HAP-1 (cell line): ENCODE results near the gene TUBA4B.
"Not testable (repeated sequence)": the region's sequence is repeated elsewhere in the genome, so short reads cannot be mapped to it uniquely, and the experiment has no call there.

Source experiments
- DNase-seq, 2 experiments: peaks; one replicate each; pipeline ENCODE4 v3.0.0-alpha.2; 2016 to 2020; ENCODE audit warnings: low spot score in 2 of 2
- H3K27me3 ChIP-seq: fragments of 250-450 bp; sonication (Bioruptor Pico); 2 replicates; pipeline ENCODE4 v1.5.1; 2020; ENCODE audit warnings: low read depth, mild to moderate bottlenecking, moderate library complexity
- H3K36me3 ChIP-seq: fragments of 250-450 bp; sonication (Bioruptor Pico); replicated peaks from 2 replicates; pipeline ENCODE4 v1.5.1; 2020; ENCODE audit warnings: mild to moderate bottlenecking
- H3K4me1 ChIP-seq: fragments of 250-450 bp; sonication (Bioruptor Pico); 2 replicates; pipeline ENCODE4 v1.5.1; 2020; ENCODE audit warnings: mild to moderate bottlenecking
- H3K4me3 ChIP-seq: fragments of 250-450 bp; sonication (Bioruptor Pico); 2 replicates; pipeline ENCODE4 v1.5.1; 2020; ENCODE audit warnings: mild to moderate bottlenecking, moderate library complexity
- H3K9me3 ChIP-seq: fragments of 250-450 bp; sonication (Bioruptor Pico); 2 replicates; pipeline ENCODE4 v1.5.1; 2020; ENCODE audit warnings: mild to moderate bottlenecking, moderate library complexity
- in situ Hi-C: fragments of 300-500 bp; cut with MboI; formaldehyde crosslinking; loops from 3 replicates; pipeline ENCODE4 v1.14.3; 2020; ENCODE audit warnings: low sequenced_read_pairs, inconsistent platforms, mixed read lengths

TUBA4B gene

GRCh38 chr2:219304223-219304622, 51.2 kb downstream of the TUBA4B start:
- Histone ChIP-seq H3K4me1 (no peaks in the 10 kb centered on the region), H3K4me3 (no peak overlapping the region), H3K9me3 (no peaks in the 10 kb centered on the region), H3K27me3 (peaks cover 50% of the 10 kb centered on the region), H3K36me3 (no peaks in the 10 kb centered on the region)
- in situ Hi-C loops = no loop called here
- no peak for DNase-seq

GRCh38 chr2:219306047-219306446, 53.0 kb downstream of the TUBA4B start:
- Histone ChIP-seq H3K4me1 (no peaks in the 10 kb centered on the region), H3K27me3 (peaks cover 41% of the 10 kb centered on the region), H3K4me3 (no peak overlapping the region), H3K36me3 (no peaks in the 10 kb centered on the region), H3K9me3 (no peaks in the 10 kb centered on the region; the same call in 1 of the 2 replicates)
- in situ Hi-C loops = no loop called here
- no peak for DNase-seq

DNA sequence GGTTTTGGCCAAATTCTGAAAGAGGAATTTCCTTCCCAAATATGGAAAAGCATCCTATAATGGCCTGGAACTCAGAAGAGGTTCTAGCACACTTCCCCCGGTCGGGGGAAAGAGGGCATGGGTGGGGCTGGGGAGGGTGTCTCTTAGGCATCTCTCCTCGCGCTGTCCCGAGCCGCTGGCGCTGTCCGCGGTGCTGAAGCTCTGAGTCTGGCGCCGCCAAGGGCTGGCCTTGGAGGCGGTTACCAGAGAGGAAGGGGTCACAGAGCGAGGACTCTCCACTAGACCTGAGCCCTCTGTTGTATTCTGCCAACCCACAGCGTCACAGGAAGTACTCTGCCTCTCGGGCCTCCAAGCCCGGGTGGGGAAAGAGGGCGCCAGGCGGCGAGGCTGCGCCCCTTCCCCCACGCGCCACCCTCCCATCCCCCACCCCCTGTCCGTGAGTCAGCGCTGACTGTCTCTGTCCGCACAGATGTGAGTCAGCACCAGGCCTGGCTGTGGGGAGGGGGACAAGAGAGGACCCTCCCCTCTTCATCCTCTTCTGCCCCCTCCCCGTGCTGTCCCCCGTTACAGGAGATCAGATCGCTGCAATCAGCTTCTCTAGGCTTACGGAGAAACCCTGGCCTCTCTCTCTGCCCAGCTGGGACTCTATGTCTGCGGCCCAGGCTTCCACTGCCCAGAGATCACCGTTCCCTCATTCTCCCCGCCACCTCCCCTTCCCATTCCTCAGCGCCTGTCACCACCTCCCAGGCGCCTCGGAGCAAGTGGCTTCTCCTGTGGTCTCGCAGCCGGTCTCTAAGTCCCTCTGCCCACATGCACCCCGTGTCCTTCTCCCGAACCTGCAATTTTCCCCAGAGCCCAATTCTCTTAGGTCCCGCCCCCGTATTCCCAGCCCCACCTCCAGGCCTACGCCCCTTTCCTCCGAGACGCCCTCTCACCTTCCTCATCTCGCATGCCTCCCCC, 55.4 kb downstream of the TUBA4B start:
- Histone ChIP-seq H3K4me1 (no peaks in the 10 kb centered on the region), H3K4me3 (no peak overlapping the region), H3K27me3 (peaks cover 18% of the 10 kb centered on the region), H3K9me3 (no peaks in the 10 kb centered on the region; the same call in 1 of the 2 replicates), H3K36me3 (no peaks in the 10 kb centered on the region)
- peak; percentile 13 to 86 for DNase-seq
- in situ Hi-C loops = no loop called here

DNA sequence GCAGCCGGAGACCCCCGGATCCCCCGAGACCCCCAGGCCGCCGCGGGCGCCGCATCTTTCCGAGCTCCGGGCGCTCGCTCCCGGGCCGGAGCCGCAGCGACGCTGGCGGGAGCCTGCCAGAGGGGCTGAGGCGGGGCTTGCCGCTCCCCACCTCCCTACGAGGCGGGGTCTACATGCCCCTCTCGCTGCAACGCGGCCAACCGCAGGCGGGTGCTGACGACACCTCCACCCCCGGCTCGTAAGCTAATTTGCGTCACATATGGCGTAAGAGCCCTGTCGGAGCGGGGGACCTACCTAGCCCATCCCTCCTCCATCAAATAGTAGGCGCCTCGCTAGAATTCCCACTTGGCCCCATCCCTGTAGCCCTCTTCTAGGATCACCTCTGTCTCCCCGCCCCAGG, 56.2 kb downstream of the TUBA4B start, which contains the start of gene PTPRN:
TSS of gene PTPRN (minus strand) at position 124 of the 400 bp plus-strand sequence. CDS start at position 55, 69 bp downstream.
- DNase-seq = no peak
- Histone ChIP-seq H3K4me1 (no peaks in the 10 kb centered on the region), H3K27me3 (peaks cover 15% of the 10 kb centered on the region), H3K36me3 (no peaks in the 10 kb centered on the region), H3K9me3 (no peaks in the 10 kb centered on the region; the same call in 1 of the 2 replicates), H3K4me3 (no peak within 1 kb of the TSS)
- in situ Hi-C loops = no loop called here

GRCh38 chr2:219312683-219313263, 59.7 kb downstream of the TUBA4B start:
- H3K4me1 ChIP-seq, H3K4me3 ChIP-seq, H3K36me3 ChIP-seq, in situ Hi-C loops, H3K9me3 ChIP-seq, DNase-seq: not testable (repeated sequence)
- peaks cover 11% of the 10 kb centered on the region; the same call in 1 of the 2 replicates for H3K27me3 ChIP-seq

GRCh38 chr2:219314804-219315468, 61.9 kb downstream of the TUBA4B start:
- H3K27me3 ChIP-seq = 0 out of 2 replicates have a peak, but pooled peaks cover 3% of the 10 kb centered on the region
- H3K4me1 ChIP-seq = no peaks in the 10 kb centered on the region
- H3K9me3 ChIP-seq = no peaks in the 10 kb centered on the region
- no peak for DNase-seq
- in situ Hi-C loops = no loop called here
- no peaks in the 10 kb centered on the region for H3K36me3 ChIP-seq
- no peak overlapping the region for H3K4me3 ChIP-seq
